Epithelial cell of proximal tubule (primary cell): Measurements from ENCODE around the gene TEX19. TPM values are rescaled to one million over a fixed set of nuclear protein-coding genes. Genes with fewer than 3 reads are reported as not detected.

Experiments used
- DNase-seq: peaks from one replicate; pipeline ENCODE4 v3.0.0-alpha.2; 2011; ENCODE audit warnings: low read depth
- H3K4me3 ChIP-seq: 2 replicates; pipeline ENCODE4 v1.5.1; 2011; ENCODE audit warnings: low read depth, mild to moderate bottlenecking, low read length
- CTCF ChIP-seq: conservative IDR thresholded peaks from 2 replicates; pipeline ENCODE4 v1.5.1; 2012; ENCODE audit warnings: low read depth, mild to moderate bottlenecking, low read length
- total RNA-seq: library from RNA; depleted of rRNA; stranded (reverse); fragments of >200 nt; gene quantifications from 2 replicates; pipeline ENCODE4 v1.2.3, GENCODE V29; 2015

Gene TEX19
- total RNA-seq, 1 donor from 2014 or later, result not detected

- TF ChIP-seq CTCF, result peak; percentile 61
- no peak overlapping the region for H3K4me3 ChIP-seq
- peak; percentile 59 for DNase-seq
Observed at GRCh38 chr17:82384730-82385481, 25.9 kb downstream of the TEX19 start.

GRCh38 chr17:82385559-82386254, 26.7 kb downstream of the TEX19 start:
- TF ChIP-seq CTCF, result no peak
- H3K4me3 ChIP-seq, result no peak overlapping the region
- no peak for DNase-seq

- no peak overlapping the region for H3K4me3 ChIP-seq
- no peak for DNase-seq
- no peak for TF ChIP-seq CTCF
Observed at GRCh38 chr17:82386255-82386831, 27.3 kb downstream of the TEX19 start.

- DNase-seq, result no peak
- no peak for TF ChIP-seq CTCF
Observed at GRCh38 chr17:82386881-82387704, 28.0 kb downstream of the TEX19 start.

DNA sequence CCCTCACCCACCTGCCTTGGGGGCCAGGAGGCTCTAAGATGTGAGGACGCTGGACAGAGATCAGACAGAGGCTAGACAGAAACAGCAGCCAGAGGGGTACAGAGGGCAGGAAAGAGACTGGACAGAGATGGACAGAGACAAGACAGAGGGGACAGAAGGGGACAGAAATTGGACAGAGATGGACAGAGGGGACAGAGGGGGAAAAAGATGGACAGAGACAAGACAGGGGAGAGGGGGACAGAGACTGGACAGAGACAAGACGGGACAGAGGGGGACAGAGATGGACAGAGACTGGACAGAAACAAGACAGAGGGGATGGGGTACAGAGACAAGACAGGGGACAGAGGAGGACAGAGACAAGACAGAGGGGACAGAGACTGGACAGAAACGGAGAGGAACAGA, 28.7 kb downstream of the TEX19 start:
- TF ChIP-seq CTCF, result no peak
- DNase-seq, result no peak
- H3K4me3 ChIP-seq, result no peak overlapping the region

More at GRCh38 chr17:82386881-82387704, 28.0 kb downstream of the TEX19 start:
- no peak overlapping the region for H3K4me3 ChIP-seq

DNA sequence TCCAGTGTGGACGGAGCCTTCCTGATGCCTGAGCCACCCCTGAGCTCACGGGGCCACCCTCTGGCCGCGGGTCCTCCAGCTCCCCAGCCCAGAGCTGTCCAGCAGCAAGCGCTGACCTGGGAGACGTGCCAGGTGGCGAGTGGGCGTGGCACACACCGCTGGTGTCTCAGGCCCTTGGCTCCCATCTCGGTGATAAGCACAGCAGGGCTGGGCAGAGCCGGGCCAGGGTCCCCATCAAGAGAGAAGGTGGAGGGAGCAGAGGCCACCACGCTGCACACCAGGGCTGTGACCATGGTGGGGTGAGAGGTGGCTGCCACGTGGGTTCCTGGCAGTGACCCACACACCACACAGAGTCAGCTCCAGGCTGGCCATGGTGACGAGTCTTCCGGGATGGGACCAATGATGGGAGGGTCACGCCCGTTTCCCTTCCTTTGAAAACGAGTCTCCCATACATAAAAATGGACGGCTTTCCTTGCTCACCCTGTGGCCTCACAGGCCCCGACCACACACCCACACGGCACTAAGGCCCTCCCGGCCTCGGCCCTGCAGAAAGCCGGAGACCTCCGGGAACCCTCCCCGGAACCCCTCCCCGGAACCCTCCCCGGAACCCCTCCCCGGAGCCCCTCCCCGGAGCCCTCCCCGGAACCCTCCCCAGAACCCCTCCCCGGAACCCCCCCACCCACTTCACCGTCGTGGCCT, 29.3 kb downstream of the TEX19 start:
- no peak for DNase-seq

More for the DNA sequence above, 29.3 kb downstream of the TEX19 start:
- TF ChIP-seq CTCF, result no peak
- no peak overlapping the region for H3K4me3 ChIP-seq
